GM10248 (cell line): ENCODE data around the gene SPEM1.
A peak's percentile ranks its signal among the peaks of the same experiment; 100 is the strongest.

Source experiments
- CTCF ChIA-PET: fragments of 300-600 bp; sonication (Branson Sonifier 250); formaldehyde crosslinking; extraction: SDS; loops from one replicate; lab custom pipeline; 2021; ENCODE audit warnings: antibody characterized with exemption; lab: Yijun Ruan, JAX
- POLR2A ChIA-PET: fragments of 350-650 bp; sonication (Branson Sonifier 250); formaldehyde crosslinking; extraction: SDS; loops from one replicate; lab custom pipeline; 2020; ENCODE audit warnings: antibody characterized with exemption; lab: Yijun Ruan, JAX
- DNase-seq: peaks from one replicate; pipeline ENCODE4 v3.0.0; 2012; ENCODE audit errors: extremely low spot score
- CTCF ChIP-seq: IDR thresholded peaks from 2 replicates; pipeline ENCODE4 v1.5.1; 2012; ENCODE audit warnings: mild to moderate bottlenecking, low read depth; ENCODE audit errors: extremely low read depth, missing control alignments, control extremely low read depth

SPEM1 gene

DNA sequence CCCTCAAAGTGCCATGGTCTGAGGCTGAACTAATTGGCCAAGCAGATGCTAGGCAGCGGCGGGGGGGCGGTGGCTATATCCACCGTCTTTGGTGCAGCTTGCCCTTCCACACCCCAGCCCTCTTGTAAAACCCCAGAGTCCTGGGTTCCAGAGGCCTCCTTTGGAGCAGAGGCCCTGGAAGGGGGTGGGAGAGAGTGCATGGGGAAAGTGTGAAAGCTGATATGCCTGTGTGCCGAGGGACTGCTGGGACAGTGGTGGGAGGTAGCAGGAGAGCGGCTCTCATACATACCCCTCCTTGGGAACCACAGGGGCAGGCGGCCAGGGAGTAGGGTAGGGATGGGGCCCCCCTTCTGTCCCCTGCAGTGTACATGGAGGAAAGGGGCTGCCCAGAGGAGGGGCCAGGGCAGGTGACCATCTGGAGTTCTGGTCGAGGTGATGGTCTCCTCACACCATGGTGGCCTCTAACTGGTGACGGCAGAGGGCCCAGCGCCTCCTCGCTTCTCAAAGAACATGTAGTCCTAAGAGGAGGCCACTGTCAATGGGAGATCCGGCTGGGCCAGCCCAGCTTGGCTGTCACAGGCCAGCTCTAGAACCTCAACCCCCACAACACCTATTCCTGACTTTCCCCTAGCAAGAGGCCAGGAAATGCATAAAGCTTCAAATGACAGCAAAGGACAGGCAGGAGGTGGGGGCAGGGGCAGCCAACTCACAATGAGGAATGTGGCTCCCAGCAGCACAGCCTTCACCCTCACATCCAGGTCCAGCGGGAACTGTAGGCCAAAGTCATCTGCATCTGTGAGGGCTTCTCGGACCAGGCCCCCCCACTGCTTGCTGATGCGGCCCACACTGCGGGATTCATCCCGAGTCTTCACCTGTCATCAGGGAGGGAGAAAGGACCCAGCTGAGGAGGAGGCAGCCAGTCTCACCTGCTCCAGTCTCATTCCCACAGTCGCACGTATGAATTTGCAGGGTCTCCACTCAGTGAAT, 29.9 kb upstream of the SPEM1 start:
- no peak for TF ChIP-seq CTCF
- POLR2A ChIA-PET, result no interaction called here
- CTCF ChIA-PET, result interaction anchor here (1.8 kb wide), 1 partner anchor 171 kb away, joined by 6 read pairs; no protein-coding TSS in a partner anchor
- no peak for DNase-seq

GRCh38 chr17:7391307-7391706, 28.8 kb upstream of the SPEM1 start:
- CTCF ChIA-PET, result interaction anchor here (1.6 kb wide), 1 partner anchor 35 kb away, joined by 8 read pairs; the partner anchor contains the start of gene TMEM95
- POLR2A ChIA-PET, result no interaction called here
- TF ChIP-seq CTCF, result no peak
- DNase-seq, result no peak

DNA sequence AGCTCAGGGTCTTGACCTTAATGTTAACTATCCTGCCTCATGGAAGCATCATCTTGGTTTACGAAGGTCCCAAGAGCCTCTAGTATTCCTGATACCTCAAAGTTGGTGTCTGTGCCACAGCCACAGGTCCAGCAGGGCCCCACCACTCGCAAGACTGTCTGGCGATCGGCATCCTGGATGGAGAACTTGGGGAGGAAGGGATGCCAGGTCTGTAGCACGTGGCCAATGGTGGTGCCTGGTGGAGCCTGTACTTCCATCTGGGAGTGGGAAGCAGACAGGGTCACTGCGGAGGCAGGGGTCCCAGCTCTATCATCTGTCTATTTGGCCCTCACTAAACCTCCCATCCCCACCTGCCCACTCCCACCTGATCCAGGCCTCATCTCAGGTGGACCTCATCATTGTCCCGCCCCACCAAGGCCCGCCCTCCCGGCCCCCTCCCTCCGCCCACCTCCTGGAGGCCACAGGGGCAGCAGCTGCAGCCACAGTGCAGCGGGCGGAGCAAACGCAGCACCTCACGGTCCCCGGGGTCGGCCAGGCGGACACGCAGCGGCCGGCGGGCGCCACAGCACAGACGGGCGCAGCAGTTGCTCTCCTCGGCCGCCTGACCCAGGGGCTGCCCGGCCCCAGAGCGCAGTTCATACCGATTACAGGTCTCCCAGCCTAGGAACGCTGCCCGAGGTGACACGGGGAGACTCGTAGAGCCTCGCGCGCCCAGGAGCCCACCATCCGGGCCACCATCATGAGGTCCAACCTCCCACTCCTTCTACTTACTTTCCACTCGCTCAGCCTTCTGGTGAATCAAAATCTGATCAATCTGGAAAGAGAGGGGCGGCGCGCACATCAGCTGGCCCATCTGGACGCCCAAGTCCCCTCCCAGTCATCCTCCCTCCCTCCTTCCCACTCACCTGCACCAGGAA, 27.2 kb upstream of the SPEM1 start:
- CTCF ChIA-PET, result interaction anchor here (1.6 kb wide), 2 partner anchors 37 kb away, joined by 5 to 8 read pairs; partner anchors contain the start of gene TMEM95
- TF ChIP-seq CTCF, result no peak
- POLR2A ChIA-PET, result no interaction called here
- DNase-seq, result no peak

GRCh38 chr17:7393613-7394451, 26.3 kb upstream of the SPEM1 start:
- DNase-seq, result peak; percentile 80
- POLR2A ChIA-PET, result interaction anchor here (1.0 kb wide), 1 partner anchor 10 kb away, joined by 10 read pairs; the partner anchor contains the start of gene TMEM256
- CTCF ChIA-PET, result interaction anchor here (1.3 to 1.9 kb wide), 3 partner anchors 9 to 38 kb away, joined by 3 to 5 read pairs (median 4); partner anchors contain the start of genes TMEM256 and TMEM95
- TF ChIP-seq CTCF, result peak; percentile 19

- POLR2A ChIA-PET, result interaction anchor here (1.0 kb wide), 1 partner anchor 9 kb away, joined by 10 read pairs; the partner anchor contains the start of gene TMEM256
- no peak for TF ChIP-seq CTCF
- DNase-seq, result peak; percentile 96
- CTCF ChIA-PET, result interaction anchor here (1.3 to 1.9 kb wide), 4 partner anchors 8 to 39 kb away, joined by 3 to 5 read pairs (median 4); partner anchors contain the start of genes TMEM256 and TMEM95
Observed at GRCh38 chr17:7394452-7395191, 25.5 kb upstream of the SPEM1 start, which contains the start of gene PLSCR3. Gene PLSCR3 (minus strand): TSS chr17:7394525. CDS start chr17:7394110, 415 bp downstream.
